Cardiac muscle cell (in vitro differentiated cells and primary cell): ENCODE measurements around the gene ZNF687. TPM values are rescaled to one million over a fixed set of nuclear protein-coding genes. Genes with fewer than 3 reads are reported as not detected.
A peak's percentile ranks its signal among the peaks of the same experiment; 100 is the strongest.

ENCODE experiments used
- DNase-seq, 2 donors: peaks; one replicate each; pipeline versions ENCODE4 v3.0.0 to v3.0.0-alpha.2; 2010 to 2017; ENCODE audit warnings: low read depth in 1 of 2, low spot score in 1 of 2
- H3K27ac ChIP-seq: fragments of 200-600 bp; sonication (generic); 2 replicates; pipeline ENCODE4 v1.5.1; 2016
- H3K27me3 ChIP-seq: fragments of 200-600 bp; sonication (generic); 2 replicates; pipeline ENCODE4 v1.6.0; 2016; ENCODE audit warnings: control low read depth
- H3K36me3 ChIP-seq: fragments of 200-600 bp; sonication (generic); 2 replicates; pipeline ENCODE4 v1.5.1; 2016; ENCODE audit warnings: control low read depth
- H3K4me1 ChIP-seq: fragments of 200-600 bp; sonication (generic); 2 replicates; pipeline ENCODE4 v1.8.1; 2017; ENCODE audit warnings: low read depth, mild to moderate bottlenecking, mixed run types
- H3K4me3 ChIP-seq: fragments of 200-600 bp; sonication (generic); 2 replicates; pipeline ENCODE4 v1.5.1; 2016; ENCODE audit warnings: mild to moderate bottlenecking
- H3K9me3 ChIP-seq: fragments of 200-600 bp; sonication (generic); 2 replicates; pipeline ENCODE4 v1.5.1; 2017; ENCODE audit warnings: low read depth, mild to moderate bottlenecking, control low read depth
- polyA plus RNA-seq: library from polyadenylated mRNA; unstranded; fragments of >200 nt; fragmentation: Nextera tagmentation; extraction: Ambion mirVana; gene quantifications from 2 replicates; pipeline ENCODE4 v1.2.1, GENCODE V29; 2016
- total RNA-seq: library from RNA; depleted of rRNA; stranded (reverse); fragments of >200 nt; gene quantifications from 2 replicates; pipeline ENCODE4 v1.2.3, GENCODE V29; 2016
- TF ChIP-seq, protein P1 (sequence below): IDR thresholded peaks from 2 replicates; pipeline ENCODE4 v1.5.1; 2012; ENCODE audit warnings: low read depth, mild to moderate bottlenecking, low read length

ZNF687 gene
- total and polyA plus RNA-seq, 2 experiments from 2014 or later = 3.6 to 48.5 TPM

DNA sequence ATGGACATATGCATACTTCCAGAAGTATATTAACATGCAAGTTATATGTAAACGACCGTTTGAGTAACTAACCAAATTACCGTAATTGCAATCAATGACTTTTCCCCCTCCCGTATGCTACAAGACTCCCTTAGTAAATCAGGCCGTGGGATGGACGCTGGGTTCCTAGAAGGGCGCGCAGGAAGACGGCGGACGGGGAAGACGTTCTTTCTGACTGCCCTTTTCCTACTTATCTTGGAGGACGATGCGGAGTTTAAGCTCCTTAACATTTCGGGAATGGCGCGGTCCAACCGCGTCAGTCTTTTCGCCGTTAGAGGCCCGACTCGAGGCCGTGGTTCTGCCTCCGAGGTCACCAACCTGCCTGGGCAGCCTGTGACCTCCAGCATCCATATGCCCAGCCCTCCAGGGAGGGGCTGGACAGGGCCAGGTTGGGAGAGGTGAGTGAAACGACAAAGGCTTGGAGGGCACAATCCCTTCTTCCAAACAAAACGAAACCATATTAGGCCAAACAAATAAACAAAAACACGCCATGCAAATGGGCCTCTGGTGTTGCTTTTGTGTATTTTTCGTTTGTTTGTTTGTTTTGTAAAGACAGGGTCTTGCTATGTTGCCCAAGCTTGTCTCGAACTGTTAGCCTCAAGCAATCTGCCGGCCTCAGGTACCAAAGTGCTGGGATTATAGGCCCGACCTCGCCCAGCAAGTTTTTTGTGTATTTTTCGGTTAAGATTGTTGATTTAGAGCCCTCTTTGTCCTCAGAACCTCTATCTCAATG, 46.0 kb downstream of the ZNF687 start:
- TF ChIP-seq, protein P1, sequence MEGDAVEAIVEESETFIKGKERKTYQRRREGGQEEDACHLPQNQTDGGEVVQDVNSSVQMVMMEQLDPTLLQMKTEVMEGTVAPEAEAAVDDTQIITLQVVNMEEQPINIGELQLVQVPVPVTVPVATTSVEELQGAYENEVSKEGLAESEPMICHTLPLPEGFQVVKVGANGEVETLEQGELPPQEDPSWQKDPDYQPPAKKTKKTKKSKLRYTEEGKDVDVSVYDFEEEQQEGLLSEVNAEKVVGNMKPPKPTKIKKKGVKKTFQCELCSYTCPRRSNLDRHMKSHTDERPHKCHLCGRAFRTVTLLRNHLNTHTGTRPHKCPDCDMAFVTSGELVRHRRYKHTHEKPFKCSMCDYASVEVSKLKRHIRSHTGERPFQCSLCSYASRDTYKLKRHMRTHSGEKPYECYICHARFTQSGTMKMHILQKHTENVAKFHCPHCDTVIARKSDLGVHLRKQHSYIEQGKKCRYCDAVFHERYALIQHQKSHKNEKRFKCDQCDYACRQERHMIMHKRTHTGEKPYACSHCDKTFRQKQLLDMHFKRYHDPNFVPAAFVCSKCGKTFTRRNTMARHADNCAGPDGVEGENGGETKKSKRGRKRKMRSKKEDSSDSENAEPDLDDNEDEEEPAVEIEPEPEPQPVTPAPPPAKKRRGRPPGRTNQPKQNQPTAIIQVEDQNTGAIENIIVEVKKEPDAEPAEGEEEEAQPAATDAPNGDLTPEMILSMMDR = no peak
- Histone ChIP-seq H3K27ac (peak overlapping the region; percentile 99), H3K27me3 (no peaks in the 10 kb centered on the region), H3K9me3 (no peaks in the 10 kb centered on the region), H3K4me1 (peaks cover 14% of the 10 kb centered on the region), H3K36me3 (no peaks in the 10 kb centered on the region), H3K4me3 (peak overlapping the region; percentile 97)
- no peak for DNase-seq

DNA sequence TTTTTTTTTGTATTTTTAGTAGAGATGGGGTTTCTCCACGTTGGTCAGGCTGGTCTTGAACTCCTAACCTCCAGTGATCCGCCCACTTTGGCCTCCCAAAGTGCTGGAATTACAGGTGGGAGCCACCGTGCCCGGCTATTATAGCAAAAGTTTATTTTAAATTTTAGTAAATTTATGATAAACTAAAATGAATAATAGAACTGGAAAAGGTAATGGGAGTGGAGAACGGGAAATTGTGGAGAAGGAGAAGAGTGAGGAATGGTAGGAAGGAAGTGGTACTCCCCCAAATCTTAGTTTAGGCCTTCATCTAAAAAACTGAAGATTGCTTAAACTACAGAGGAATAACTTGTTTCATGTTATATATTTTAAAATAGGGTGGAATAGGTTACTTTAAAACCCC, 52.7 kb downstream of the ZNF687 start:
- TF ChIP-seq, protein P1 = no peak
- DNase-seq = no peak
- Histone ChIP-seq H3K9me3 (no peaks in the 10 kb centered on the region), H3K27ac (no peak overlapping the region), H3K36me3 (no peaks in the 10 kb centered on the region), H3K27me3 (no peaks in the 10 kb centered on the region), H3K4me1 (no peaks in the 10 kb centered on the region), H3K4me3 (no peak overlapping the region)

DNA sequence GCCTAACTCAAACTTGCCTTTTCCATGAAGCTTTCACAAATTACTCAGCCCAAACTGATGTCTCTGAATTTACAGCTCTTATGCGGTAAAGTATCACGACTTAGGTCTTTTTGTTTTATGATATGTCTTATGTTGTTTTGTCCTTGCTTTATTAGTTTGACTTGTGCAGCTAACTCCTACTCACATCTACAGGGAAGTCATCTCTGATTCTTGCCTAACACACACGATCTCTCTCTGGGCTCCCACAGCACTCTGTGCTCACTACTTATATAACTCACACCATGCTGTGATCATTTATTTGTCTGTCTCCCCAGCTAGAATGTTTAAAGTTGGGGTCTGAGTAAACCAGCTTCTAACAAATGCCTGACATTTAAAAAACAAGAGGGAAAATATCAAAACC, 54.5 kb downstream of the ZNF687 start:
- H3K27me3 ChIP-seq = no peaks in the 10 kb centered on the region
- H3K36me3 ChIP-seq = no peaks in the 10 kb centered on the region
- no peaks in the 10 kb centered on the region for H3K4me1 ChIP-seq
- TF ChIP-seq, protein P1 = no peak
- no peak overlapping the region for H3K4me3 ChIP-seq
- no peak overlapping the region for H3K27ac ChIP-seq
- no peak for DNase-seq
- no peaks in the 10 kb centered on the region for H3K9me3 ChIP-seq

DNA sequence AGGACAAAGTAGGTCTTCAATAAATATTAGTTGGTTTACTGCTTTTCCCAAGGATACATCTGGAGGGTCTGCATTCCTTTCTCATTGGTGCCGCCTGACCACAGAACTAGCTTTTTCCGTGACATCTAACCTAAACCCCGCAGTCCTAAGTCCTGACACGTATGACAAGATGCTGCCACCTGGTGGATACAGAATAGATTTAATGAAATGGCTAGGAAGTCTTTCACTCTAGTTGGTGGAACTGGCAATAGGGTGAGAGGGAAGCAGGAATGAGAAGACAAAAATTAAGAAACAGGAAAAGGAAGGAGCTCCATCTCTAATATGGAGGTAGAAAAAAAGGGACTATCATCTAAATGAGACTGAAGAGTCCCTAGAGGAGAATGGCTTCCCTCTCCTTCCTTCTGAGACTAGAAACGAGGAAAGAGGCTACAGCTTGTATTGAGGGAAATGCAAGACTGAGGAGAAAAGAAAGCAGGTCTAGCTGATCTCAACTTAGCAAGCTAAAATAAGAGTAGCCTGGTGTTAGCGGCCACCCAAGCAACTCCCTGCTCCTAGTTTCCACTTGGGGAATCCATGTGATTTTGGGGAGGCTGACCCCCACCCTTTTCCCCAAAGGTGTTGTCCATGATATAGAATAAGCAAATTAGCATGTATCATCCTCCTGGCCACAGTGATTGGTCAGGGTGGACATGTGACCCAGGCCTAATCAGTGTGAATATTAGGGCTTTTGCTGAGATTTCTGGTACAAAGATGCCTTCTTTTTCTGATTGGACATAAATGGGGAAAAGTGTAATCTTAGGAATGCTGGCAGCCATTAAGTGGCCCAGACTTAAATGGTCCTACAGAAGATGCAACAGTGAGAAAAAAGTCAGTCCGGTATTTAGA, 59.0 kb downstream of the ZNF687 start:
- Histone ChIP-seq H3K4me3 (no peak overlapping the region), H3K27ac (peak overlapping the region; percentile 72)
- peak; percentile 88 to 89 for DNase-seq

More for the DNA sequence above, 59.0 kb downstream of the ZNF687 start:
- H3K27me3 ChIP-seq = no peaks in the 10 kb centered on the region
- TF ChIP-seq, protein P1 = peak; percentile 60
- no peaks in the 10 kb centered on the region for H3K9me3 ChIP-seq
- peaks cover 11% of the 10 kb centered on the region for H3K36me3 ChIP-seq
- H3K4me1 ChIP-seq = peaks cover 5% of the 10 kb centered on the region

Other genes starting within 250 kb of the ZNF687 start
- 0.66 and 1.3 TPM in 2 replicates for gene BNIPL, start 245.7 kb upstream of the ZNF687 start, total RNA-seq
- gene BNIPL, start 245.7 kb upstream of the ZNF687 start, polyA plus RNA-seq = 0.65 and 1.3 TPM in 2 replicates
- gene C1orf56, start 234.5 kb upstream of the ZNF687 start, total RNA-seq = 11.6 and 13.6 TPM in 2 replicates
- gene C1orf56, start 234.5 kb upstream of the ZNF687 start, polyA plus RNA-seq = 15.6 TPM in 2 replicates
- gene CDC42SE1, start 222.7 kb upstream of the ZNF687 start, total RNA-seq = 42.8 and 49.3 TPM in 2 replicates
- 24.0 and 25.4 TPM in 2 replicates for gene CDC42SE1, start 222.7 kb upstream of the ZNF687 start, polyA plus RNA-seq
- gene MLLT11, start 221.9 kb upstream of the ZNF687 start, total RNA-seq = 15.1 and 30.1 TPM in 2 replicates
- 54.5 and 91.6 TPM in 2 replicates for gene MLLT11, start 221.9 kb upstream of the ZNF687 start, polyA plus RNA-seq
- 2.9 and 4.6 TPM in 2 replicates for gene GABPB2, start 211.5 kb upstream of the ZNF687 start, total RNA-seq
- 1.6 and 1.7 TPM in 2 replicates for gene GABPB2, start 211.5 kb upstream of the ZNF687 start, polyA plus RNA-seq
- gene SEMA6C, start 135.7 kb upstream of the ZNF687 start, total RNA-seq = 22.0 and 28.1 TPM in 2 replicates
- gene SEMA6C, start 135.7 kb upstream of the ZNF687 start, polyA plus RNA-seq = 23.3 and 29.9 TPM in 2 replicates
- gene TNFAIP8L2, start 125.7 kb upstream of the ZNF687 start, total RNA-seq = 0.45 TPM in 1 of 2 replicates, not detected in the other
- gene TNFAIP8L2, start 125.7 kb upstream of the ZNF687 start, polyA plus RNA-seq = 0.20 and 0.39 TPM in 2 replicates
- gene LYSMD1, start 116.4 kb upstream of the ZNF687 start, total RNA-seq = 19.7 and 26.7 TPM in 2 replicates
- gene LYSMD1, start 116.4 kb upstream of the ZNF687 start, polyA plus RNA-seq = 4.9 and 8.0 TPM in 2 replicates
- 30.8 and 50.9 TPM in 2 replicates for gene SCNM1, start 116.2 kb upstream of the ZNF687 start, total RNA-seq
- gene SCNM1, start 116.2 kb upstream of the ZNF687 start, polyA plus RNA-seq = 66.5 and 80.7 TPM in 2 replicates
- 0.48 TPM in 1 of 2 replicates, not detected in the other for gene TMOD4, start 106.3 kb upstream of the ZNF687 start, total RNA-seq
- 0.44 TPM in 1 of 2 replicates, not detected in the other for gene TMOD4, start 106.3 kb upstream of the ZNF687 start, polyA plus RNA-seq
- 47.5 and 60.0 TPM in 2 replicates for gene VPS72, start 92.1 kb upstream of the ZNF687 start, total RNA-seq
- gene VPS72, start 92.1 kb upstream of the ZNF687 start, polyA plus RNA-seq = 64.7 and 82.7 TPM in 2 replicates
- 36.4 and 91.3 TPM in 2 replicates for gene PIP5K1A, start 83.7 kb upstream of the ZNF687 start, total RNA-seq
- gene PIP5K1A, start 83.7 kb upstream of the ZNF687 start, polyA plus RNA-seq = 21.6 and 28.8 TPM in 2 replicates
- gene PSMD4, start 27.6 kb upstream of the ZNF687 start, total RNA-seq = 140 and 199 TPM in 2 replicates
- 246 and 277 TPM in 2 replicates for gene PSMD4, start 27.6 kb upstream of the ZNF687 start, polyA plus RNA-seq
- 35.7 and 53.5 TPM in 2 replicates for gene PI4KB, start 45.1 kb downstream of the ZNF687 start, total RNA-seq
- gene PI4KB, start 45.1 kb downstream of the ZNF687 start, polyA plus RNA-seq = 46.0 and 62.6 TPM in 2 replicates
- gene RFX5, start 65.0 kb downstream of the ZNF687 start, total RNA-seq = 67.8 and 87.2 TPM in 2 replicates
- gene RFX5, start 65.0 kb downstream of the ZNF687 start, polyA plus RNA-seq = 51.3 and 52.4 TPM in 2 replicates
- 47.1 and 73.5 TPM in 2 replicates for gene SELENBP1, start 90.4 kb downstream of the ZNF687 start, total RNA-seq
- 43.6 and 69.0 TPM in 2 replicates for gene SELENBP1, start 90.4 kb downstream of the ZNF687 start, polyA plus RNA-seq
- gene PSMB4, start 117.3 kb downstream of the ZNF687 start, total RNA-seq = 220 and 354 TPM in 2 replicates
- gene PSMB4, start 117.3 kb downstream of the ZNF687 start, polyA plus RNA-seq = 71.1 and 104 TPM in 2 replicates
- gene POGZ, start 177.2 kb downstream of the ZNF687 start, total RNA-seq = 29.0 and 48.6 TPM in 2 replicates
- 30.8 and 35.1 TPM in 2 replicates for gene POGZ, start 177.2 kb downstream of the ZNF687 start, polyA plus RNA-seq
- gene CGN, start 229.1 kb downstream of the ZNF687 start, total RNA-seq = 4.3 and 4.9 TPM in 2 replicates
- 1.2 and 2.0 TPM in 2 replicates for gene CGN, start 229.1 kb downstream of the ZNF687 start, polyA plus RNA-seq